ENCODE data around the gene SLC6A17.

Gene SLC6A17

GRCh38 chr1:110243146-110243545 is 92.9 kb downstream of the SLC6A17 start:
- no peak for DNase-seq

DNA sequence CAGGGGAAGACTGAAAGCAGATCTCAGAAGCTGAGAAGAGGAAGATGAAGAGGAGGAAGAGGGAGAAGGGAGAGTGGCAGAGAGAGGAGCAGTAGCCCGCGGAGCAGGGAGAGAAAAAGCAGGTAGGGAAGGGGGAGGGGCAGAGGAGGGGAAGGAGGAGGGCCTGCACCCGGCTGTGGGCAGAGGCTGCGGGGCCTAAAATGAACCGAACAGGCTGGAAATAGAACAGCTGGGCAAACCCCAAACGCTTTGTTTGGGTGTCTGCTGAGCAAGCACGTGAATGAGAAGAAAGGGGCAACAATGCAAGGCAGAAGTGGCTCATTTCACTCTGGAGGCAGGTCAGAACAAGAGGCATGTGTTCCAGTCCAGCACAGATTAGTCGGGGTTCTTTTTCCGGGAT is 93.3 kb downstream of the SLC6A17 start:
- DNase-seq: no peak

DNA sequence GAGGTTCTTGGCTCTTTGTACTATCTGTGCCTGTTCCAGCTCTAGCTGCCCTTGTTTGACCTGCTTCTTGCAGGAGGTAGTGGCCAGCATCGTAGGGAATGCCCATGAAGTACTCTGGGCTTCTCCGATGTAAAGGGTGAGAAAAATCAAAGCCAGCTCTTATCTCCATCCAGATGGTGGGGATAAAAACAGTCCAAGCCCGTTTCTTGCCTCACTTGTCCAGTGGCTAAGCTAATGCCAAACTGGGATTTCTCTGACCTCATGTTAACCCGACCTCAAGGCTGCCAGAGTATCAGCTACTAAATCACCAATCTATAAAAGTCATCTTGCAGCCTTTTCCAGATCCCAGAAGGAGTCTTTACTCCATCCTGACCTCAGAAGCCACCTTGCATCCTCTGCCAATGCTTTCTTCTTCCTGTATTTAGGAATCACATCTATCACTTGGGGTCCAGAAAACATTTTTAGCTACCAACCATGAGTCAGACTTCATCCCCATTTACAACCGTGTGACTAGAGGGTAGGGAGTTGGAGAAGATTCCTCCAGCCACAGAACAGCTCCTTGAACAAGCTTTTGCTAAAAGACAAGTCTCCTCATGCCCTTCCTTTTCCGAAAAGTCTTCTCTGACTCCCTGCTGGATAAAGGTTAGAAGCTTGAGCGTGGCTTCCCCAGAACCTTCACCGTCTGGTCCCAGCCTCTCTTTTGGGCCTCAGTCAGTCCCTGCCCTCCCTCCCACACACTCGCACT is 95.8 kb downstream of the SLC6A17 start:
- DNase-seq: no peak

DNA sequence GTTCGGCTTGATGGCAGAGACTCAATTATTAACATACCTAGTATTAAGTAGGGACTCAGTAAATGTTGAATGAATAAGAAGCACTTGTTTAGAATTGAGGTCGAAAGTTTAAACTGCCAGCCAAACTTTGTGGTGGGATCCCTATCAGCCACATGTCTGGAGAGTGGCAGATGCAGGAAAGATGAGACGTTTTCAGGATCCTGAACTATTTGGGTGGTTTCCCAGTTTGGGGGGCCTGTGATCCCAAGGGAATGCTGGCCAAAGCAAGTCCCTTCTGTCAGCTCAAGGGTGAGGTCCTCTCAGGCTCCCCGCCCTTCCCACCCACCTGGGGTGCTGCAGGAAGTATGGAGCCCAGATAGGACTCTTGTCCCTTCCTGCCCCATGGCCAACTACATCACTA is 98.5 kb downstream of the SLC6A17 start:
- DNase-seq: no peak

GRCh38 chr1:110249256-110249655 is 99.0 kb downstream of the SLC6A17 start:
- DNase-seq: no peak

DNA sequence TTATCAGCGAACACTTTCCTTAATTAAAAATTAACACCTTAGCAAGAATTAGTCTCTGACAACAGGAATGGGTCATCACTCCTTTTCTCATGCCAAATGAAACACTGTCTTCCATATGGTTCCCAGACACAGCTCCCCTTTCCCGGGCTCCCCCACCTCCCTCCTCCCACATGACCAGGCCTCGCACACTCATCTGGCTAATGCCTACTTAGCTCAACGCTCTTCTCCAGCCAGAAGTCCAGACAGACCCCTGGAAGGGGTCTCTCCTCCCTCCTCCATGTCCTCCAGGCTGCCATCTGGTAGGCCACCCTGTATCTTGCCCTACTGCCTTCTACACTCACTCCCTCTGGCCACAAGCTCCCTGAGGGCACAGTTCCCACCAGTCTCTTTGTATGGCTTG is 99.7 kb downstream of the SLC6A17 start:
- DNase-seq: no peak

GRCh38 chr1:110250749-110251148 is 100.5 kb downstream of the SLC6A17 start:
- no peak for DNase-seq
